HEK293T (cell line): ENCODE measurements around the gene LTBP4.

ENCODE experiments used
- ARNT ChIP-seq: fragments of 450-650 bp; IDR thresholded peaks from 2 replicates; pipeline ENCODE4 v1.6.1; 2017; ENCODE audit warnings: mild to moderate bottlenecking
- BHLHE40 ChIP-seq: fragments of 450-650 bp; IDR thresholded peaks from 2 replicates; pipeline ENCODE4 v1.6.1; 2016; ENCODE audit warnings: mild to moderate bottlenecking, moderate library complexity, borderline replicate concordance
- FOXM1 ChIP-seq: fragments of 450-650 bp; IDR thresholded peaks from 2 replicates; pipeline ENCODE4 v1.6.1; 2017; ENCODE audit warnings: mild to moderate bottlenecking, borderline replicate concordance
- HDGF ChIP-seq: fragments of 450-650 bp; IDR thresholded peaks from 2 replicates; pipeline ENCODE4 v1.6.1; 2017; ENCODE audit warnings: antibody characterized with exemption, borderline replicate concordance
- SP1 ChIP-seq: fragments of 450-650 bp; IDR thresholded peaks from 2 replicates; pipeline ENCODE4 v1.6.1; 2017
- SUZ12 ChIP-seq: fragments of 450-650 bp; IDR thresholded peaks from 2 replicates; pipeline ENCODE4 v1.6.1; 2016; ENCODE audit warnings: mild to moderate bottlenecking
- ZNF384 ChIP-seq: fragments of 450-650 bp; IDR thresholded peaks from 2 replicates; pipeline ENCODE4 v1.6.1; 2016
- TF ChIP-seq, protein P1 (sequence below): fragments of 450-650 bp; IDR thresholded peaks from 2 replicates; pipeline ENCODE4 v1.6.1; 2016

DNA sequence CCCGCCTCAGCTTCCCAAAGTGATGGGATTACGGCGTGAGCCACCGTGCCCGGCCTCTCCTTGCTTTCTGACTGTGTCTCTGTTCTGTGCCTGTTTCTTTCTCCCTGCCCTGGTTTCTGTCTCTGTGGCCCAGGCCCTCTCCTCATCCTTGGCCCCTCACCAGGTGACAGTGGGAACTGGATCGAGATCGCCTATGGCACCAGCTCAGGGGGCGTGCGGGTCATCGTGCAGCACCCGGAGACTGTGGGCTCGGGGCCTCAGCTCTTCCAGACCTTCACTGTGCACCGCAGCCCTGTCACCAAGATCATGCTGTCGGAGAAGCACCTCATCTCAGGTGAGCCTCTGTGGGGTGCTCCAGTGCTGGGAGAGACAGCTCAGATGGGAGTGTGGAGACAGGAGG lies 14.6 kb upstream of the LTBP4 start:
- no peak for TF ChIP-seq ZNF384
- TF ChIP-seq SUZ12, result no peak
- no peak for TF ChIP-seq ARNT
- TF ChIP-seq, protein P1, sequence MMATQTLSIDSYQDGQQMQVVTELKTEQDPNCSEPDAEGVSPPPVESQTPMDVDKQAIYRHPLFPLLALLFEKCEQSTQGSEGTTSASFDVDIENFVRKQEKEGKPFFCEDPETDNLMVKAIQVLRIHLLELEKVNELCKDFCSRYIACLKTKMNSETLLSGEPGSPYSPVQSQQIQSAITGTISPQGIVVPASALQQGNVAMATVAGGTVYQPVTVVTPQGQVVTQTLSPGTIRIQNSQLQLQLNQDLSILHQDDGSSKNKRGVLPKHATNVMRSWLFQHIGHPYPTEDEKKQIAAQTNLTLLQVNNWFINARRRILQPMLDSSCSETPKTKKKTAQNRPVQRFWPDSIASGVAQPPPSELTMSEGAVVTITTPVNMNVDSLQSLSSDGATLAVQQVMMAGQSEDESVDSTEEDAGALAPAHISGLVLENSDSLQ, result no peak
- TF ChIP-seq HDGF, result no peak
- no peak for TF ChIP-seq SP1
- no peak for TF ChIP-seq BHLHE40
- TF ChIP-seq FOXM1, result no peak
